Trophoblast cell (in vitro differentiated cells and primary cell): ENCODE results near the gene TFPI.

ENCODE experiments used
- DNase-seq, 2 donors: peaks; one replicate each; pipeline ENCODE4 v3.0.0-alpha.2; 2016
- H2AFZ ChIP-seq: 2 replicates; pipeline ENCODE4 v1.6.1; 2013; ENCODE audit warnings: low read length, moderate library complexity, mild to moderate bottlenecking; ENCODE audit not compliant: insufficient read depth, poor library complexity
- H2AK5ac ChIP-seq: 2 replicates; pipeline ENCODE4 v1.6.1; 2013; ENCODE audit warnings: mild to moderate bottlenecking, low read length
- H2BK120ac ChIP-seq: 2 replicates; pipeline ENCODE4 v1.6.1; 2013; ENCODE audit warnings: low read length, mild to moderate bottlenecking, moderate library complexity; ENCODE audit not compliant: insufficient read depth, poor library complexity
- H2BK12ac ChIP-seq: 2 replicates; pipeline ENCODE4 v1.6.1; 2013; ENCODE audit warnings: mild to moderate bottlenecking, low read length, moderate library complexity
- H2BK5ac ChIP-seq: 2 replicates; pipeline ENCODE4 v1.6.1; 2013; ENCODE audit warnings: low read length, low read depth, moderate library complexity, mild to moderate bottlenecking; ENCODE audit not compliant: poor library complexity
- H3K14ac ChIP-seq: 2 replicates; pipeline ENCODE4 v1.6.1; 2013; ENCODE audit warnings: mild to moderate bottlenecking, low read length
- H3K18ac ChIP-seq: 2 replicates; pipeline ENCODE4 v1.6.1; 2013; ENCODE audit warnings: mild to moderate bottlenecking, low read length
- H3K23ac ChIP-seq: 2 replicates; pipeline ENCODE4 v1.6.1; 2013; ENCODE audit warnings: low read length
- H3K27ac ChIP-seq: 2 replicates; pipeline ENCODE4 v1.5.1; 2013; ENCODE audit warnings: low read depth, mild to moderate bottlenecking, inconsistent platforms, low read length, moderate library complexity
- H3K27me3 ChIP-seq: 2 replicates; pipeline ENCODE4 v1.6.1; 2013; ENCODE audit warnings: inconsistent platforms, mild to moderate bottlenecking, low read length, moderate library complexity; ENCODE audit not compliant: insufficient read depth
- H3K36me3 ChIP-seq, 2 experiments: 1 replicate in 1 of 2; 2 replicates in 1 of 2; pipeline ENCODE4 v1.6.1; 2013; ENCODE audit warnings: low read length in 2 of 2, mild to moderate bottlenecking in 2 of 2, moderate library complexity in 1 of 2; ENCODE audit not compliant: insufficient read depth in 2 of 2, control insufficient read depth in 1 of 2
- H3K4ac ChIP-seq: 2 replicates; pipeline ENCODE4 v1.6.1; 2013; ENCODE audit warnings: low read depth, mild to moderate bottlenecking, low read length, moderate library complexity
- H3K4me1 ChIP-seq, 2 experiments: 1 replicate in 1 of 2; 2 replicates in 1 of 2; pipeline ENCODE4 v1.6.1; 2013; ENCODE audit warnings: low read length in 2 of 2, mild to moderate bottlenecking in 2 of 2, moderate library complexity in 1 of 2; ENCODE audit not compliant: insufficient read depth in 2 of 2, control insufficient read depth in 1 of 2
- H3K4me2 ChIP-seq: 2 replicates; pipeline ENCODE4 v1.6.1; 2013; ENCODE audit warnings: inconsistent platforms, mild to moderate bottlenecking, low read length, moderate library complexity
- H3K4me3 ChIP-seq: 2 replicates; pipeline ENCODE4 v1.5.1; 2013; ENCODE audit warnings: mild to moderate bottlenecking, low read depth, low read length, inconsistent platforms
- H3K79me1 ChIP-seq: one replicate; pipeline ENCODE4 v1.6.1; 2013; ENCODE audit warnings: low read length
- H3K79me2 ChIP-seq: 2 replicates; pipeline ENCODE4 v1.6.1; 2013; ENCODE audit warnings: low read length, mild to moderate bottlenecking; ENCODE audit not compliant: control insufficient read depth, insufficient read depth, poor library complexity
- H3K9ac ChIP-seq: 2 replicates; pipeline ENCODE4 v1.6.1; 2013; ENCODE audit warnings: mild to moderate bottlenecking, low read length
- H3K9me3 ChIP-seq: 2 replicates; pipeline ENCODE4 v1.6.1; 2013; ENCODE audit warnings: low read depth, mild to moderate bottlenecking, control low read depth, inconsistent platforms, low read length; ENCODE audit not compliant: insufficient read depth
- H4K12ac ChIP-seq: 2 replicates; pipeline ENCODE4 v1.6.1; 2013; ENCODE audit warnings: low read depth, mild to moderate bottlenecking, low read length, moderate library complexity
- H4K8ac ChIP-seq: 2 replicates; pipeline ENCODE4 v1.6.1; 2013; ENCODE audit warnings: low read depth, mild to moderate bottlenecking, low read length, moderate library complexity
- H4K91ac ChIP-seq: one replicate; pipeline ENCODE4 v1.6.1; 2013; ENCODE audit warnings: low read depth, mild to moderate bottlenecking, low read length, moderate library complexity
- WGBS: extraction: QIAGEN DNeasy Blood & Tissue Kit; methylation state at CpG from one replicate; pipeline ENCODE4 v1.1.7; 2013; ENCODE audit warnings: missing lambda C conversion rate; ENCODE audit not compliant: insufficient read length, insufficient coverage; ENCODE audit errors: extremely low coverage; 5-methylcytosine and 5-hydroxymethylcytosine counted together

The TFPI gene

GRCh38 chr2:187545238-187545751 lies 8.9 kb downstream of the TFPI start:
- WGBS: no CpG with 5 or more reads among the region's 1 CpG
- Histone ChIP-seq H3K4ac (no peak overlapping the region), H3K4me1 (peaks cover 0 to 2% of the 10 kb centered on the region in 2 experiments), H3K23ac (no peak overlapping the region), H4K91ac (no peak overlapping the region), H2BK5ac (no peak overlapping the region), H2BK120ac (no peak overlapping the region), H3K79me1 (peaks cover 2% of the 10 kb centered on the region), H3K36me3 (peaks cover 0 to 3% of the 10 kb centered on the region in 2 experiments), H4K8ac (no peak overlapping the region), H3K18ac (no peak overlapping the region), H3K27ac (no peak overlapping the region), H3K79me2 (no peaks in the 10 kb centered on the region), H3K9me3 (no peaks in the 10 kb centered on the region), H3K4me2 (no peak overlapping the region), H3K27me3 (no peaks in the 10 kb centered on the region), H3K9ac (no peak overlapping the region), H3K14ac (no peak overlapping the region), H2BK12ac (no peak overlapping the region), H4K12ac (no peak overlapping the region), H2AFZ (no peak overlapping the region), H3K4me3 (no peak overlapping the region), H2AK5ac (no peak overlapping the region)
- DNase-seq: peak in 1 of 2 donors; percentile 63

DNA sequence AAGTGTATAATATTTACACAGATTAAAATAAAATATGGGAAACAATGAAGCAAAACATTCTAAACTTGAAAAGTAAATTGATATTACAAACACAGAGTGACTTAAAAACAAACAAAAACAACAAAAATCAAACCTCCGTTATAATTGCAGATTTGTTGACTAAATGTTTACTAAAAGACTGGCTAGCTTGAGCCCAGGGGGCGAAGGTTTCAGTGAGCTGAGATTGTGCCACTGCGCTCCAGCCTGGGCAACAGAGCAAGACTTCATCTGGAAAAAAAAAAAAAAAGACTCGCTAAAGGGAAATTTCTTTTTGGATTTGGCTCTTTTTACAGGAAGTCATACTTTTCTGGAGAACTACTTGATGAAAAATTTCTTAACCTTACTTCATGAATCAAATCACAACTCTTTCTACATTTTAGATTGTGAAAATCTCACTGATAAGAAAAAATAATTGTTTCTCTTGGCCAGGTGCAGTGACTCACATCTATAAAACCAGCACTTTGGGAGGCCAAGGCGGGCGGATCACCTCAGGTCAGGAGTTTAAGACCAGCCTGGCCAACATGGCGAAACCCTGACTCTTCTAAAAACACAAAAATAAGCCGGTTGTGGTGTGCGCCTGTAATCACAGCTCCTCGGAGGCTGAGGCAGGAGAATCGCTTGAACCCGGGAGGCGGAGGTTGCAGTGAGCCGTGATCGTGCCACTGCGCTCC lies 9.7 kb downstream of the TFPI start:
- peak overlapping the region; percentile 56 for H2BK120ac ChIP-seq
- H3K4ac ChIP-seq: no peak overlapping the region
- H3K23ac ChIP-seq: no peak overlapping the region
- DNase-seq: peak; percentile 81 to 90
- H2BK12ac ChIP-seq: peak overlapping the region; percentile 6
- H4K12ac ChIP-seq: no peak overlapping the region
- no peaks in the 10 kb centered on the region for H3K79me2 ChIP-seq
- H3K14ac ChIP-seq: no peak overlapping the region
- H3K9ac ChIP-seq: no peak overlapping the region
- H3K27me3 ChIP-seq: no peaks in the 10 kb centered on the region
- H3K9me3 ChIP-seq: no peaks in the 10 kb centered on the region
- H2BK5ac ChIP-seq: peak overlapping the region; percentile 56
- no peak overlapping the region for H3K18ac ChIP-seq
- H3K27ac ChIP-seq: peak overlapping the region; percentile 87
- H3K4me1 ChIP-seq: peaks cover 0 to 2% of the 10 kb centered on the region in 2 experiments
- H2AFZ ChIP-seq: no peak overlapping the region
- H3K4me3 ChIP-seq: no peak overlapping the region
- H3K79me1 ChIP-seq: peaks cover 2% of the 10 kb centered on the region
- H4K8ac ChIP-seq: peak overlapping the region; percentile 14
- H3K4me2 ChIP-seq: no peak overlapping the region
- no CpG with 5 or more reads among the region's 16 CpGs for WGBS
- no peak overlapping the region for H2AK5ac ChIP-seq
- peak overlapping the region; percentile 25 for H4K91ac ChIP-seq
- H3K36me3 ChIP-seq: peaks cover 0 to 3% of the 10 kb centered on the region in 2 experiments

- Histone ChIP-seq H3K23ac (no peak overlapping the region), H2BK120ac (no peak overlapping the region), H4K8ac (no peak overlapping the region), H2BK12ac (no peak overlapping the region), H3K79me1 (peaks cover 2% of the 10 kb centered on the region), H3K4me2 (no peak overlapping the region), H4K12ac (no peak overlapping the region), H3K4ac (no peak overlapping the region), H3K14ac (no peak overlapping the region), H3K4me3 (no peak overlapping the region), H2BK5ac (no peak overlapping the region), H3K9me3 (no peaks in the 10 kb centered on the region), H3K18ac (no peak overlapping the region), H4K91ac (no peak overlapping the region), H2AFZ (no peak overlapping the region), H3K79me2 (no peaks in the 10 kb centered on the region), H3K27me3 (no peaks in the 10 kb centered on the region), H3K4me1 (peaks cover 0 to 2% of the 10 kb centered on the region in 2 experiments), H3K27ac (no peak overlapping the region), H2AK5ac (no peak overlapping the region), H3K36me3 (peaks cover 0 to 3% of the 10 kb centered on the region in 2 experiments), H3K9ac (no peak overlapping the region)
- DNase-seq: no peak
These were observed 10.7 kb downstream of the TFPI start for GRCh38 chr2:187543488-187543887.

- Histone ChIP-seq H3K4ac (no peak overlapping the region), H3K79me2 (no peaks in the 10 kb centered on the region), H3K9me3 (no peaks in the 10 kb centered on the region), H3K4me2 (no peak overlapping the region), H4K91ac (no peak overlapping the region), H3K27me3 (no peaks in the 10 kb centered on the region), H4K12ac (no peak overlapping the region), H3K9ac (no peak overlapping the region), H3K18ac (no peak overlapping the region), H2AFZ (no peak overlapping the region), H2BK12ac (no peak overlapping the region), H3K4me3 (no peak overlapping the region), H3K79me1 (peaks cover 2% of the 10 kb centered on the region), H3K36me3 (peaks cover 0 to 3% of the 10 kb centered on the region in 2 experiments), H3K14ac (no peak overlapping the region), H2AK5ac (no peak overlapping the region), H2BK120ac (no peak overlapping the region), H3K23ac (no peak overlapping the region), H2BK5ac (no peak overlapping the region), H3K4me1 (peaks cover 0 to 2% of the 10 kb centered on the region in 2 experiments), H4K8ac (no peak overlapping the region), H3K27ac (no peak overlapping the region)
- WGBS: no CpG with 5 or more reads among the region's 2 CpGs
- DNase-seq: no peak
These were observed 12.1 kb downstream of the TFPI start for GRCh38 chr2:187542123-187542522.
